Left ventricle myocardium inferior (tissue), 1 donor: ENCODE measurements around the gene PLCD1. TPM values are rescaled to one million over a fixed set of nuclear protein-coding genes. Genes with fewer than 3 reads are reported as not detected.
A peak's percentile ranks its signal among the peaks of the same experiment; 100 is the strongest.

Source experiments
- DNase-seq: peaks from one replicate; pipeline ENCODE4 v3.0.0-alpha.2; 2020
- H3K27ac ChIP-seq: fragments of 200-600 bp; replicated peaks from 2 replicates; pipeline ENCODE4 v1.8.0; 2021
- H3K27me3 ChIP-seq: fragments of 200-600 bp; 2 replicates; pipeline ENCODE4 v1.8.0; 2021; ENCODE audit warnings: low read depth
- H3K36me3 ChIP-seq: fragments of 200-600 bp; 2 replicates; pipeline ENCODE4 v1.8.0; 2021
- H3K4me1 ChIP-seq: fragments of 200-600 bp; 2 replicates; pipeline ENCODE4 v1.8.0; 2021
- H3K4me3 ChIP-seq: fragments of 200-600 bp; 2 replicates; pipeline ENCODE4 v1.8.0; 2021; ENCODE audit warnings: mild to moderate bottlenecking, moderate library complexity
- H3K9me3 ChIP-seq: fragments of 200-600 bp; replicated peaks from 2 replicates; pipeline ENCODE4 v1.8.0; 2021
- intact Hi-C: fragments of 100-400 bp; cut with micrococcal nuclease; formaldehyde crosslinking; loops from one replicate; pipeline ENCODE4 v1.11.0; 2022
- total RNA-seq: library from RNA; stranded (reverse); fragmentation: NEBNext Ultra II Directional; extraction: Animal tissue kit (Norgen Biotek cat#: 25700); gene quantifications from one replicate; pipeline ENCODE4 v1.2.1, GENCODE V29; 2021
- TF ChIP-seq, protein P1 (sequence below): fragments of 200-600 bp; IDR thresholded peaks from 2 replicates; pipeline ENCODE4 v1.8.0; 2021; ENCODE audit warnings: antibody characterized with exemption, mild to moderate bottlenecking, borderline replicate concordance
- donor health status: DM: no; HTN: yes; CAD: no; lungs with severe emphysema.

PLCD1 gene
- total RNA-seq, 1 donor from 2014 or later, result 10.3 TPM

DNA sequence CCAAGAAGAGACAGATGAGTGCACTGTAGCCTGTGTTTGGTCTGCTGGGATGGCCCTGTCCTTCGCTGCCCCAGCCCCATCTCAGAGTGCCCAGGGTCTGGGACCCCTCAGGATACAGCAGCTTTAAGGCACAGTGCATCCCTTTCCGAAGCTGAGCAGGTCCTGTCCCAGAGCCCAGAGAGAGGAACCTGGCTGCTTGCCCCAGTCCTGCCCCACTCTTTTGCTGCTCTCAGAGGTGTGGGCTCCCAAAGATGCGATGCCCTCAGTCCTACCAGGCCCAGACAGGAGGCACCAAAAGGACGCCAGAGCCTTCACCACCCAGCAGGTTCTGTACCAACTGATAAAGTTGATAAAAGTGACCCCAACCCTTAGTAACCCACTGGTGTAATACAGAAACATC is 8.2 kb downstream of the PLCD1 start:
- TF ChIP-seq, protein P1, sequence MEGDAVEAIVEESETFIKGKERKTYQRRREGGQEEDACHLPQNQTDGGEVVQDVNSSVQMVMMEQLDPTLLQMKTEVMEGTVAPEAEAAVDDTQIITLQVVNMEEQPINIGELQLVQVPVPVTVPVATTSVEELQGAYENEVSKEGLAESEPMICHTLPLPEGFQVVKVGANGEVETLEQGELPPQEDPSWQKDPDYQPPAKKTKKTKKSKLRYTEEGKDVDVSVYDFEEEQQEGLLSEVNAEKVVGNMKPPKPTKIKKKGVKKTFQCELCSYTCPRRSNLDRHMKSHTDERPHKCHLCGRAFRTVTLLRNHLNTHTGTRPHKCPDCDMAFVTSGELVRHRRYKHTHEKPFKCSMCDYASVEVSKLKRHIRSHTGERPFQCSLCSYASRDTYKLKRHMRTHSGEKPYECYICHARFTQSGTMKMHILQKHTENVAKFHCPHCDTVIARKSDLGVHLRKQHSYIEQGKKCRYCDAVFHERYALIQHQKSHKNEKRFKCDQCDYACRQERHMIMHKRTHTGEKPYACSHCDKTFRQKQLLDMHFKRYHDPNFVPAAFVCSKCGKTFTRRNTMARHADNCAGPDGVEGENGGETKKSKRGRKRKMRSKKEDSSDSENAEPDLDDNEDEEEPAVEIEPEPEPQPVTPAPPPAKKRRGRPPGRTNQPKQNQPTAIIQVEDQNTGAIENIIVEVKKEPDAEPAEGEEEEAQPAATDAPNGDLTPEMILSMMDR, result no peak
- intact Hi-C loops, result no loop called here
- Histone ChIP-seq H3K36me3 (peaks cover 27% of the 10 kb centered on the region), H3K4me1 (peaks cover 43% of the 10 kb centered on the region), H3K9me3 (peaks cover 6% of the 10 kb centered on the region), H3K4me3 (no peak overlapping the region), H3K27me3 (no peaks in the 10 kb centered on the region), H3K27ac (no peak overlapping the region)
- no peak for DNase-seq

DNA sequence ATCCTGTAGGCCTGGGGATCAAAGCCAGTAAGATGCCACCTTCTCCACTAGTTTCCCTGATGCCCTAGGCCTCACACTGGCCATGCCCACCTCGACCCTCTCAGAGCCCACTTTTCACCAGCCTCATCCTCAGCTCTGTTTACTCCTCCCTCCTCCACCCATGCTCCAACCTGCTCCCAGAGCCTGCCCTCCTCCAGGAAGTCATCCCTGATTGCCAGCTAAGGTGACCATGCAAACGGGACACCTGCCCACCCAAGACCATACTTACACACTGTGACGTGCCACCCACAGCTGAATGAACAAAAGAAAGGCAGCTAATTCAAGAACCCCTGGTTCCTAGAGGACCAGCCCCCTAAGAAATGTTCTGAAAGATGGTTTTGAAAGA is 9.1 kb downstream of the PLCD1 start:
- no peaks in the 10 kb centered on the region for H3K27me3 ChIP-seq
- peaks cover 36% of the 10 kb centered on the region for H3K4me1 ChIP-seq
- no peak overlapping the region for H3K27ac ChIP-seq
- H3K9me3 ChIP-seq, result peaks cover 10% of the 10 kb centered on the region
- H3K36me3 ChIP-seq, result peaks cover 35% of the 10 kb centered on the region
- no peak overlapping the region for H3K4me3 ChIP-seq
- TF ChIP-seq, protein P1, result no peak
- DNase-seq, result no peak
- intact Hi-C loops, result no loop called here

DNA sequence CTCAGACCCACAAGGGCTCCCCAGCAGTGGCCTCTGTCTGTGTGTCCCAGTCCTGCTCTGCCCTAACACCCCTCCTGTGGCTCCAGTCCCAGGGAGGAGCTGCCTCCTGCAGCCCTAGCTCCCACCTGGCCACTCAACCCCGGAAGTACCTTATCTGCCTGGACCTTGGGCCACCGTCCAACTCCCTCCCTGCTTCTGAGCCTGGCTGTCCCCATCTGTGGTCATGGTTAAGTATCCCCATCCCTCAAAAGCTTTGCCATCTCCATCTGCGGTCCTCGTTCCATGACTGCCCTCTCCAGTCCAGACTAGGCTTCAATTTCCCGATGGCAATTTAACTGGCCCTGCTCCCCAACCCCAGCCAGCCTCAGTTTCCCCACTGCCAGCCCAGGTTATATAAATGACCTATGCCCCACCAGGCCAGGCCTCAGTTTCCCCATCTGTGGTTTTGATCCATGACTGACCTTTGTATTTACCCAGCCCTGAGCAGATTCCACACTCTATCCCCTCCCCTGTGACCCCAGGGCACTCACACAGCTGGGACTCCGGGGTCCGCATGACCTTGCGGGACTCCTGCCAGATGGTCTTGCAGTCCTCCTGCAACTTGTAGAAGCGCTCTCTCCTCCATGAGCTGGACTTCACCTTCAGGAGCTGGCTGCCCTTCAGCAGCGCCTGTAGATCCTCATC is 9.6 kb downstream of the PLCD1 start:
- intact Hi-C loops, result no loop called here
- Histone ChIP-seq H3K36me3 (peaks cover 41% of the 10 kb centered on the region), H3K27ac (no peak overlapping the region), H3K4me1 (peaks cover 34% of the 10 kb centered on the region), H3K27me3 (no peaks in the 10 kb centered on the region), H3K4me3 (no peak overlapping the region), H3K9me3 (peaks cover 10% of the 10 kb centered on the region)
- TF ChIP-seq, protein P1, result no peak
- DNase-seq, result no peak

DNA sequence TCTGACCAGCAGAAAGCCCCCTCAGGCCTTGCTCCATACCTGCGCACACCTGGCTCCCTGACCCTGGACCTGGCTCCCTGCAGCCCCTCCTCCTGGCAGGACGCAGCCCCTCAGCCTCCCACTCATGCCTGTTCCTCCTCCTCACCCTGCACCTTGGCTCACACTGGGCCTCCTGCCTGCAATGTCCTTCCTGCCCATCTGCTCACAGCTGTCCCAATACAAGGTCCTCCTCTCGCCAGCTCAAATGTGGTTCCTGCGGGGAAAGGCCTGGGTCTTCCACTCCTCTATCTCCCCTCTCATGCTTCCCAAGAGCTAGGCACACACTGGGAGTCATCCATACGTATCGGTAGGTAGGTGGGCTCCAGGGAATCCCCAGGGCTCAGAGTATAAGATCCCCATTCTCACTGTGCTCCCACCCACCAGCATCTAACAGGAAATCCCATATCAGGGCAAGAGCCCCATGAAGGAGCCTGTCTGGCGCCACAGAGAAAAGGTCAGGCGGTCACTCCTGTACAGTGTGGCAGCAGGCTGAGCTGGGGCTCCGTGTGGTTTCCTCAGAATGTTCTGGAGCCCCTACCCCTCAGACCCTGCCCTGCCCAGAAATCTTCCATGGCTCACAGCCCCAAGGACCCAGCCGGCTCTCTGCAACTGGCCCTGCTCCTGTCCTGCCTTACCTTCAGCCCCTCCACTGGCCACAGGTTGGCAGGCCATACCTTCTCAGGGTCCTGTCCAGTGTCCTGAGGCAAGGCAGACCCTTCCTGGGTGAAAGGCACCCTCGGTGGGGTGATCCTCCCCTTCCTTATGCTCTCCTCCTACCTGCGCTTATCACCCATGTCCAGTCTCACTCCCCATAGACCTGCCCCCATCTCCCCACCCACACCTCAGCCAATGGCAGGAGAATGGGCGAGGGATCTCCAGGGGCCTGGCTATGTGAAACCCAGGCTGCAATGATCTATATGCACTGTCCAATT is 10.9 kb downstream of the PLCD1 start:
- Histone ChIP-seq H3K36me3 (peaks cover 48% of the 10 kb centered on the region), H3K27ac (peak overlapping the region; percentile 40), H3K9me3 (peaks cover 10% of the 10 kb centered on the region), H3K4me1 (peaks cover 23% of the 10 kb centered on the region), H3K4me3 (no peak overlapping the region), H3K27me3 (no peaks in the 10 kb centered on the region)
- intact Hi-C loops, result no loop called here
- TF ChIP-seq, protein P1, result no peak
- no peak for DNase-seq

DNA sequence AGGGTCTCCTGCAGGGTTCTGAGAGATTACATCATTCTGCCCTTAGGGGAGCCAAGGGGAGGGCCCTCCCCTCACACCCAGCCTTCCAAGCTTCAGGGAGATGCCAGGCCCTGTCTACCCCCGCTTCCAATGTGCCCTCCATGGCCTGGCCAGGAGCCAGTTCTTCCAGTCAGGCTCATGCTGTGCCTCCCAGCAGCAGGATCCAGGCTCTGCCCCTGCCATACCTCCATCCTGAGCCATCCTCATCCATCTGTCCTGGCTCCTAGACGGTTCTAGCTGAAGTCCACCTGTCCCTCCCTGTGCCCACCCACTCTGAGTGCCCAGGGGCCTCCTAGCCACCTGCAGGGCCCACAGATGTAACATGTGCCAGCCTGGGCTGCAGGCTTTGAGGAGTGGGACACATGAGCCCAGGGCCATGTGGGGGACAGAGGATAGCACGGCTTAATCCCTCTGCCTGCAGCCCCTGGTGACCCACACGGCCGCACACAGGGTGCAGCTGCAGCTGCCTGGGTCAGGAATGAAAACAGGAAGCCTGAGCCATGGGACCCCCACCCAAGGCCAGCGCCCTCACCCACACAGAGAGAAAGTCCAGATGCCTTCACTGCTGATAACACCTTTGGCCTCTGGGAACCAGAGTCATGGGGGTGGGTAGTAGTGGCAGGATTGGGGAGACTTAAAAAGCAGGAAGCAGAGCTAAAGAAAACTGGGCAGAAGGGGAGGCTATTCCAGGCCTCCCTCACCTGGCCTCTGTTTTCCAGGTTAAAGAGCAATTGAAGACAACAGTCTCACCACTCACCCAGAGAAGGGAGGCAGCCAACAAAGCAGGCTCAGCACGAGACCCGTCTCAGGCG is 11.8 kb downstream of the PLCD1 start:
- intact Hi-C loops, result no loop called here
- Histone ChIP-seq H3K4me1 (peaks cover 13% of the 10 kb centered on the region), H3K27ac (peak overlapping the region; percentile 40), H3K9me3 (peaks cover 10% of the 10 kb centered on the region), H3K4me3 (no peak overlapping the region), H3K36me3 (peaks cover 48% of the 10 kb centered on the region), H3K27me3 (no peaks in the 10 kb centered on the region)
- DNase-seq, result no peak
- TF ChIP-seq, protein P1, result no peak
